WTC11 (cell line): ENCODE measurements around the gene CPE. TPM values are rescaled to one million over a fixed set of nuclear protein-coding genes. Genes with fewer than 3 reads are reported as not detected.

Source experiments
- ATAC-seq: fragments of 200-7000 bp; cut with Tn5 transposase; 2 replicates; pipeline ENCODE4 v1.10.0; 2021; ENCODE audit warnings: mild to moderate bottlenecking, moderate library complexity
- CTCF ChIA-PET: fragments of 300-600 bp; sonication (Branson Sonifier 250); formaldehyde crosslinking; loops from one replicate; lab custom pipeline; 2021; ENCODE audit warnings: antibody characterized with exemption; lab: Charles Lee
- POLR2A ChIA-PET: fragments of 350-600 bp; sonication (Branson Sonifier 250); formaldehyde crosslinking; loops from one replicate; lab custom pipeline; 2021; ENCODE audit warnings: antibody characterized with exemption; lab: Charles Lee
- DNase-seq: peaks from one replicate; pipeline ENCODE4 v3.0.0; 2021; ENCODE audit warnings: low spot score
- H3K27ac Mint-ChIP-seq: 2 replicates; pipeline ENCODE4 v1.8.0; 2021; ENCODE audit warnings: mixed read lengths
- H3K27me3 Mint-ChIP-seq: 2 replicates; pipeline ENCODE4 v1.8.0; 2021; ENCODE audit warnings: low read depth, mild to moderate bottlenecking, moderate library complexity, mixed read lengths
- H3K36me3 Mint-ChIP-seq: 2 replicates; pipeline ENCODE4 v1.8.0; 2021; ENCODE audit warnings: mixed read lengths
- H3K4me1 Mint-ChIP-seq: 2 replicates; pipeline ENCODE4 v1.8.0; 2022; ENCODE audit warnings: mixed read lengths
- H3K4me3 Mint-ChIP-seq: 2 replicates; pipeline ENCODE4 v1.8.0; 2021; ENCODE audit warnings: mild to moderate bottlenecking, moderate library complexity, mixed read lengths
- H3K9me3 Mint-ChIP-seq: 2 replicates; pipeline ENCODE4 v1.8.0; 2021; ENCODE audit warnings: mixed read lengths
- ATF1 ChIP-seq: sonication (generic); formaldehyde crosslinking; IDR thresholded peaks from 2 replicates; pipeline ENCODE4 v1.8.1; 2023; ENCODE audit warnings: mild to moderate bottlenecking, moderate library complexity, missing genetic modification reagents
- EMX1 ChIP-seq: fragments of 250-450 bp; sonication (Bioruptor Pico); IDR thresholded peaks from 2 replicates; pipeline ENCODE4 v1.8.0; 2021; ENCODE audit warnings: mild to moderate bottlenecking
- FOXP1 ChIP-seq: sonication (generic); formaldehyde crosslinking; IDR thresholded peaks from 2 replicates; pipeline ENCODE4 v1.8.0; 2022; ENCODE audit warnings: missing genetic modification reagents, mild to moderate bottlenecking, moderate library complexity, borderline replicate concordance
- GTF2I ChIP-seq: fragments of 250-450 bp; sonication (Bioruptor Pico); conservative IDR thresholded peaks from 2 replicates; pipeline ENCODE4 v1.4.0; 2021; ENCODE audit warnings: mild to moderate bottlenecking
- HMGA2 ChIP-seq: fragments of 250-450 bp; sonication (Bioruptor Pico); IDR thresholded peaks from 2 replicates; pipeline ENCODE4 v1.4.0; 2021; ENCODE audit warnings: mild to moderate bottlenecking, moderate library complexity
- KAT7 ChIP-seq: sonication (generic); formaldehyde crosslinking; IDR thresholded peaks from 2 replicates; pipeline ENCODE4 v1.8.1; 2023; ENCODE audit warnings: missing genetic modification reagents, mild to moderate bottlenecking, borderline replicate concordance
- MXD4 ChIP-seq: fragments of 250-450 bp; sonication (Bioruptor Pico); IDR thresholded peaks from 2 replicates; pipeline ENCODE4 v1.8.0; 2021; ENCODE audit warnings: mild to moderate bottlenecking, moderate library complexity, borderline replicate concordance
- PRRX2 ChIP-seq: fragments of 250-450 bp; sonication (Bioruptor Pico); IDR thresholded peaks from 2 replicates; pipeline ENCODE4 v1.8.0; 2021; ENCODE audit warnings: mild to moderate bottlenecking
- RELA ChIP-seq: sonication (generic); formaldehyde crosslinking; IDR thresholded peaks from 2 replicates; pipeline ENCODE4 v1.8.1; 2022; ENCODE audit warnings: missing genetic modification reagents, mild to moderate bottlenecking, borderline replicate concordance
- SOX15 ChIP-seq: fragments of 250-450 bp; sonication (Bioruptor Pico); IDR thresholded peaks from 2 replicates; pipeline ENCODE4 v1.9.0; 2021; ENCODE audit warnings: mild to moderate bottlenecking
- SP1 ChIP-seq: sonication (generic); formaldehyde crosslinking; conservative IDR thresholded peaks from 2 replicates; pipeline ENCODE4 v1.8.1; 2022; ENCODE audit warnings: missing genetic modification reagents
- ZNF416 ChIP-seq: fragments of 250-450 bp; sonication (Bioruptor Pico); IDR thresholded peaks from 2 replicates; pipeline ENCODE4 v1.9.0; 2021; ENCODE audit warnings: mild to moderate bottlenecking, inconsistent platforms
- total RNA-seq: library from RNA; stranded (reverse); gene quantifications from 3 replicates; pipeline ENCODE4 v1.2.3, GENCODE V29; 2021
- TF ChIP-seq, protein P1 (sequence below): fragments of 250-450 bp; sonication (Bioruptor Pico); conservative IDR thresholded peaks from 2 replicates; pipeline ENCODE4 v1.9.0; 2021; ENCODE audit warnings: mild to moderate bottlenecking
- TF ChIP-seq, protein P2 (sequence below): sonication (generic); formaldehyde crosslinking; IDR thresholded peaks from 2 replicates; pipeline ENCODE4 v1.8.0; 2023; ENCODE audit warnings: mild to moderate bottlenecking, missing genetic modification reagents
- TF ChIP-seq, protein P3 (sequence below): sonication (generic); formaldehyde crosslinking; IDR thresholded peaks from 2 replicates; pipeline ENCODE4 v1.8.1; 2023; ENCODE audit warnings: mild to moderate bottlenecking, moderate library complexity, missing genetic modification reagents
- TF ChIP-seq, protein P4 (sequence below): sonication (generic); formaldehyde crosslinking; IDR thresholded peaks from 2 replicates; pipeline ENCODE4 v1.8.1; 2022; ENCODE audit warnings: low read depth, missing genetic modification reagents, borderline replicate concordance

CPE gene
- total RNA-seq, 1 experiment from 2014 or later = 9.2 TPM

DNA sequence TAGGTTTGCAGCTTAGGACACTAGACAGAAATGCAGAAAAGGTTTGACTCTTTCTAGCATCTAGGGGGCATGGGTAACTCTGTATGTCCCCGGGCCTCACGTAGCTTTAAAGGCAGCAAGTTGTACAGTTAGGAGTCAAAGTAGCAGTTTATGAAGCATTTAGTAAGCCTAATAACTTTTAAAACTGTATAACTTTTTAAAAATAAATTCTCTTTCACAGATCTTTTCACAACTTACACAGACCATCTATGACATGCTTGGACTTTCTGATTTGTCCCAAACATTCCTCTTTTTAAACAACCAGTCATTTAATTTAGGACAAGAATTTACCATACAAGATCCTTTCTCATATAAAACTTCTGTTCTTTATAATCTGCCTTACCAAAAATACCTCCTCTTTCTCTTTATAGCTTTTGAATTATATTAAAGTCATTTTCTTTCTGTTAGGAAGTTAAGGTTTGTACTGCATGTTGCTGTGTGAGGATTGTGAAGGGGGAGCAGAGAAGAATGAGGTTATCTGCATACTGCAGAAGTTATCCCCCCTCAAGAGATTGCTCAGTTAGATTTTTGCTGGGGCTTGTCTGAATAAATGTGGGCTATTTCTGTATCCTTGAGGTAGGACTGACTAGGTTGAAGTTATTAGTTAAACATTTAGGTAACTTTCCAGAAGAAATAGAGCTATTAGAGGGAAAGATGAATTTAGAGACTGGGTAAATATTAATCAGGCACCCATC lies 94.3 kb downstream of the CPE start (continued):
- TF ChIP-seq, protein P1, sequence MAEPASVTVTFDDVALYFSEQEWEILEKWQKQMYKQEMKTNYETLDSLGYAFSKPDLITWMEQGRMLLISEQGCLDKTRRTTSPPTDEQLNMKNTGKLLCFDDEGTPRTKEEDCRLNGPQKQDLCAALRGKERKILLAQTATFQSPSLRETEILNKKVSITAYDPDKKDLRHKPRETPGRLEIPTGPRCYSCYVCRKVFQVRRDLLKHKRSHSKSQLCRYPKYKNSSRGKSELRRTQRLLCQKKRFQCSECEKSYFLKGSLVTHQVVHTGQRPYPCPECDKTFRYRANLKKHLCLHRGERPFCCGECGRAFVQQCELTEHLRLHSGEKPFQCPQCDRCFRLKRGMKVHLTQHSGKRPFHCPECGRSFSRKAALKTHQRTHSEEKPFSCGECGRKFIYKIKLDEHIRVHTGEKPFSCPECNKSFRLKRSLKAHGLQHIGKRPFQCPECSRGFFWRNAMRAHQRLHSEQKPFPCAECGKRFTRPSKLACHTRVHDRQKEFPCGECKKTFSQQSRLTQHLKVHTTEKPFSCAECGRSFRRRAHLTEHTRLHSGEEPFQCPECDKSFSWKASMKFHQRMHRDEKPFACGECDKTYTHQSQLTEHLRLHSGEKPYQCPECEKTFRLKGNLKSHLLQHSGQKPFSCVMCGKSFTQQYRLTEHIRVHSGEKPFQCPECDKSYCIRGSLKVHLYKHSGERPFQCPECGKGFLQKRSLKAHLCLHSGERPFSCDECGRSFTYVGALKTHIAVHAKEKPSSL (CRISPR knock-in tag) = no peak
- no peak for TF ChIP-seq GTF2I

DNA sequence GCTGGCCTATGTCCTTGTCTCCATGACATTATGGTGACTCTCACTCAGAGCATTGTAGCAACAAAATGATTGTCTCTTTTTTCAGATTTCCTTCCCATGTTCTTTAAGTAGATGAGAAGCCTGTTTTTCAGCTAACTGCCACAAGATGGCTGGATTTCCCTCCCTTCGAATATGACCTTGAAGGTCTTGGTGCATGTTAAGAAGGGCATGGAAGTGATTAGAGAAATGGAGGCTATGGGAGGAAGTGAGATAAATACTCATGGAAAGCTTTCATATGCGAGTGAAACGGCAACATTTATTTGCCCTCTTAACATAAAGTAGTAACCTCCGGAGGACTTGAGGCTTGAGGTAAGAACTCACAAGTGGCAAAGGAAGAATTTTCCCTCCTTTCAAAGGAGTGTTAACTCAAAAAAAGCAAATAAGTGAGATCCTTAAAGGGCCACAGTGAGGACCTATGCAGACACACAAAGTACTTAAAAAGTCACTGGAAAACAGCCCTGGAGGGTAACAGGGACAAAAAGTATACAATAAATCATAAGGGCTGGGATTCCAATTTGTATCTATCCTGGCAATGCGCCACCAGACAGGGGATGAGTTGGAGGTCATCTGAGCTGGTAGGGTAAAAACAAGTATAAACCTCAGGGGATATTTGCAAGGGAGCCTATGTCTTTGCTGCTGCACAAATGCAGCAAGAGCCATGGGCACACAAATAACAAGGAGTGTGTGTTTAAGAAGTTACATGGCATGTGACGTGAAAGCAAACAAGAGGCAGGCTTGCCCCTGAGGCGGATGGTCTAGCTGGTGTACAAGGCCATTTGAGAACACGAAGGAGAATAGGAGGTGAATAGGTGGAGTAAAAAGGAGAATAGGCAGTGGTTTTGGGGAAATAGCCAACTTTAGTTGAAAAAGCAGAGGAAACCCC lies 96.2 kb downstream of the CPE start:
- Mint-ChIP-seq H3K27me3 (peaks cover 7% of the 10 kb centered on the region), H3K9me3 (peaks cover 25% of the 10 kb centered on the region), H3K4me3 (no peak overlapping the region), H3K27ac (no peak overlapping the region), H3K4me1 (no peaks in the 10 kb centered on the region), H3K36me3 (peaks cover 6% of the 10 kb centered on the region)
- ATAC-seq (no peak), DNase-seq (no peak)
- ChIA-PET CTCF (interaction anchor here (1.2 kb wide), 1 partner anchor 120 kb away, joined by 3 read pairs; no protein-coding TSS in a partner anchor), POLR2A (no interaction called here)
- TF ChIP-seq, protein P2, sequence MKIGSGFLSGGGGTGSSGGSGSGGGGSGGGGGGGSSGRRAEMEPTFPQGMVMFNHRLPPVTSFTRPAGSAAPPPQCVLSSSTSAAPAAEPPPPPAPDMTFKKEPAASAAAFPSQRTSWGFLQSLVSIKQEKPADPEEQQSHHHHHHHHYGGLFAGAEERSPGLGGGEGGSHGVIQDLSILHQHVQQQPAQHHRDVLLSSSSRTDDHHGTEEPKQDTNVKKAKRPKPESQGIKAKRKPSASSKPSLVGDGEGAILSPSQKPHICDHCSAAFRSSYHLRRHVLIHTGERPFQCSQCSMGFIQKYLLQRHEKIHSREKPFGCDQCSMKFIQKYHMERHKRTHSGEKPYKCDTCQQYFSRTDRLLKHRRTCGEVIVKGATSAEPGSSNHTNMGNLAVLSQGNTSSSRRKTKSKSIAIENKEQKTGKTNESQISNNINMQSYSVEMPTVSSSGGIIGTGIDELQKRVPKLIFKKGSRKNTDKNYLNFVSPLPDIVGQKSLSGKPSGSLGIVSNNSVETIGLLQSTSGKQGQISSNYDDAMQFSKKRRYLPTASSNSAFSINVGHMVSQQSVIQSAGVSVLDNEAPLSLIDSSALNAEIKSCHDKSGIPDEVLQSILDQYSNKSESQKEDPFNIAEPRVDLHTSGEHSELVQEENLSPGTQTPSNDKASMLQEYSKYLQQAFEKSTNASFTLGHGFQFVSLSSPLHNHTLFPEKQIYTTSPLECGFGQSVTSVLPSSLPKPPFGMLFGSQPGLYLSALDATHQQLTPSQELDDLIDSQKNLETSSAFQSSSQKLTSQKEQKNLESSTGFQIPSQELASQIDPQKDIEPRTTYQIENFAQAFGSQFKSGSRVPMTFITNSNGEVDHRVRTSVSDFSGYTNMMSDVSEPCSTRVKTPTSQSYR (CRISPR knock-in tag) = no peak
- TF ChIP-seq, protein P3, sequence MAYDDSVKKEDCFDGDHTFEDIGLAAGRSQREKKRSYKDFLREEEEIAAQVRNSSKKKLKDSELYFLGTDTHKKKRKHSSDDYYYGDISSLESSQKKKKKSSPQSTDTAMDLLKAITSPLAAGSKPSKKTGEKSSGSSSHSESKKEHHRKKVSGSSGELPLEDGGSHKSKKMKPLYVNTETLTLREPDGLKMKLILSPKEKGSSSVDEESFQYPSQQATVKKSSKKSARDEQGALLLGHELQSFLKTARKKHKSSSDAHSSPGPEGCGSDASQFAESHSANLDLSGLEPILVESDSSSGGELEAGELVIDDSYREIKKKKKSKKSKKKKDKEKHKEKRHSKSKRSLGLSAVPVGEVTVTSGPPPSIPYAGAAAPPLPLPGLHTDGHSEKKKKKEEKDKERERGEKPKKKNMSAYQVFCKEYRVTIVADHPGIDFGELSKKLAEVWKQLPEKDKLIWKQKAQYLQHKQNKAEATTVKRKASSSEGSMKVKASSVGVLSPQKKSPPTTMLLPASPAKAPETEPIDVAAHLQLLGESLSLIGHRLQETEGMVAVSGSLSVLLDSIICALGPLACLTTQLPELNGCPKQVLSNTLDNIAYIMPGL (CRISPR knock-in tag) = no peak
- no peak for TF ChIP-seq HMGA2 (CRISPR knock-in tag)
- TF ChIP-seq FOXP1 (CRISPR knock-in tag) = no peak
- no peak for TF ChIP-seq MXD4 (CRISPR knock-in tag)
- no peak for TF ChIP-seq RELA
- TF ChIP-seq KAT7 (CRISPR knock-in tag) = no peak
- TF ChIP-seq, protein P4, sequence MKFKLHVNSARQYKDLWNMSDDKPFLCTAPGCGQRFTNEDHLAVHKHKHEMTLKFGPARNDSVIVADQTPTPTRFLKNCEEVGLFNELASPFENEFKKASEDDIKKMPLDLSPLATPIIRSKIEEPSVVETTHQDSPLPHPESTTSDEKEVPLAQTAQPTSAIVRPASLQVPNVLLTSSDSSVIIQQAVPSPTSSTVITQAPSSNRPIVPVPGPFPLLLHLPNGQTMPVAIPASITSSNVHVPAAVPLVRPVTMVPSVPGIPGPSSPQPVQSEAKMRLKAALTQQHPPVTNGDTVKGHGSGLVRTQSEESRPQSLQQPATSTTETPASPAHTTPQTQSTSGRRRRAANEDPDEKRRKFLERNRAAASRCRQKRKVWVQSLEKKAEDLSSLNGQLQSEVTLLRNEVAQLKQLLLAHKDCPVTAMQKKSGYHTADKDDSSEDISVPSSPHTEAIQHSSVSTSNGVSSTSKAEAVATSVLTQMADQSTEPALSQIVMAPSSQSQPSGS (CRISPR knock-in tag) = no peak
- TF ChIP-seq SP1 (CRISPR knock-in tag) = no peak
- TF ChIP-seq ATF1 (CRISPR knock-in tag) = no peak

DNA sequence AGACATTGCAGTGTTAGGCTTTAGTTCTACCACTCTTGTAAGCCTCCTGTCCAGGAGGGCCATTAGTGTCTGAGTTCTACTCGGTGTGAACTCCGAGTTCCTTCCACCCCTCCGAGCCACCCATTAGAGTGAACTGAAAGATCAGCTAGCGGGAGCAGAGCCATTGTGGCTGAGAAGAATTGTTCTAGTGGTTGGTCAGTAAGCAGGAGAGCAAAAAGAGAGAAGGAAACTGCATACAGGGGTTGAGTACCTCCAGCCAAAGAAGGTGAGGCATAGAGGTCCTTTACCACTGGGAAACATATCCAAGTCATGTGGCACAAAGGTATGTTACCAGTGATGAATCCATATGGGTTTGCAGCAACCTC lies 96.9 kb downstream of the CPE start:
- Mint-ChIP-seq H3K27ac (no peak overlapping the region), H3K27me3 (peaks cover 7% of the 10 kb centered on the region), H3K36me3 (peaks cover 6% of the 10 kb centered on the region), H3K9me3 (peaks cover 25% of the 10 kb centered on the region), H3K4me1 (no peaks in the 10 kb centered on the region), H3K4me3 (no peak overlapping the region)
- CTCF ChIA-PET = interaction anchor here (1.2 kb wide), 1 partner anchor 121 kb away, joined by 3 read pairs; no protein-coding TSS in a partner anchor
- POLR2A ChIA-PET = no interaction called here
- ATAC-seq (no peak), DNase-seq (no peak)
- no peak for TF ChIP-seq EMX1 (CRISPR knock-in tag)
- no peak for TF ChIP-seq PRRX2 (CRISPR knock-in tag)
- no peak for TF ChIP-seq SOX15 (CRISPR knock-in tag)
- TF ChIP-seq, protein P3 (CRISPR knock-in tag) = no peak
- no peak for TF ChIP-seq ZNF416 (CRISPR knock-in tag)
